T-helper 22 cell (primary cell): Measurements from ENCODE around the gene HYPK.
"Not testable (repeated sequence)": the region's sequence is repeated elsewhere in the genome, so short reads cannot be mapped to it uniquely, and the experiment has no call there.

ENCODE experiments used
- DNase-seq: peaks from one replicate; pipeline ENCODE4 v3.0.0-alpha.2; 2020; ENCODE audit warnings: low read depth

Gene HYPK

DNA sequence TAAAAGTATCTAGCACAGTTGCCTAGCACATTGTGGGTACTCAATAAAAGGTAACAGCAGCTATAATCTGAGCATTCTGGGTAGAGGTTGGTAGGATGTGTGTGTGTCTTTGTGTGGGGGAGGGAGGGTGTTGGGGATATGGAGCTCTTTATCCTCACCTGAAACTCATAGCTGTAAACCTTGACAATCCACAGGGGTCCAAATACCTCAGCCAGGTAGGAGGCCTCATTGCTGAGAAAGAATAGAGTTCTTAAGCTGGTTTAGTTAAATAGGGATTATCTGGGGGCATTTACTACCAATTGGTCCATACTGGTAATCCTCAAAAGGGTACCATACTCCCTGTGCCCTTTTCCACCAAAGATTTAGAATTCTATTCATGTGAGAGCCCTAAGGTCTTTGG is 4.4 kb upstream of the HYPK start:
- DNase-seq: no peak

DNA sequence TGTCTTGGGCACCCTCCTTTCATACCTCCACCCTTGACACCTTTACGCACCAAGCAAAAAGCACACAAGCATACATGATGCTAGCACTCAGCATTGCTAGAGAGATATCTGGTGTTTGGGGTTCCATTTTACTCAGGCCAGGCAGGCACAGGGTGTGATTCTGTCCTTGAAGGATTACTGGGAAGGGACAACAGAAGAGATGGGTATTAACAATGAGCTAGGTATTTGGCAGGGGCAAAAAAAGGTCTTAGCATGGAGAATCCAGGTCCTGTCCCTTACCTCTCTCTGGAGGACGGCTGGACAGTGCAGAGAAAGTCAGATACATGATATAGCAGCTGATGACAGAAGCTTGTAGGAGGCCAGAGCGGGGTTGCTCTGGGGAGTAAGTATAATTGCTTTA is 3.8 kb upstream of the HYPK start:
- no peak for DNase-seq

DNA sequence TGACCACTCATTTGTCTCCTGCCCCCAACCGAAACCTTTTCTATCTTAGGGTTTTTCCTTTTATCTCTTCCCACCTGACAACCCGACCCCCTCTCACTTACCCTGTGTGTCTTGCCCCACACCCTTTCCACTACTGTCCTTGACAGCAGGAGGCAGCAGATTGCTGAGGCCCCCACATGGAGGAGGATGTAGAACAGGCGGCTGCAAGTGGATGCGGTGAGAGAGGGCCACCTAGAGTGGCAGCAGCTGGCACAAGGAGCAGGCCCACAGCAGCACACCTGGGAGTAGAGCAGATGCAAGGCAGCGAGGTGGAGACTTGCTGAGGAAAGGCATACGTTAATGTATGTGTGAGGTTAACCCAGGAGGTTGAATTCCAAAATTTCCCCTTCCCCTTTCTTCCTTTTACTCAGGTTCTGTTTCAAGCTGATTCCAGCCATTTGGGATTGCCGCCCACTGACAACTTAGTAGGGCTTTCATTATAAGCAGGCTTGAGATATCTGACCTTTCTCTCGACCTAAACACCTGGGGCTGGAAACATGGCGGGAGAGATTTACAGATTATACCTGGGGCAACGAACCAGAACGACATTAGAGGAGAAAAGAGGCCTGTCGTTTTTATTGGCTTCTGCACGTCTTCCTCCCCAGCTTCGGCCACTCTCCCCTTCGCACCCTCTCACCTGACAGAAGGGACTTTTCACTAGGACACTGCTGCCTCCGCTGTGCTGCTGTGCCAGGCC is 1.0 kb upstream of the HYPK start:
- no peak for DNase-seq

DNA sequence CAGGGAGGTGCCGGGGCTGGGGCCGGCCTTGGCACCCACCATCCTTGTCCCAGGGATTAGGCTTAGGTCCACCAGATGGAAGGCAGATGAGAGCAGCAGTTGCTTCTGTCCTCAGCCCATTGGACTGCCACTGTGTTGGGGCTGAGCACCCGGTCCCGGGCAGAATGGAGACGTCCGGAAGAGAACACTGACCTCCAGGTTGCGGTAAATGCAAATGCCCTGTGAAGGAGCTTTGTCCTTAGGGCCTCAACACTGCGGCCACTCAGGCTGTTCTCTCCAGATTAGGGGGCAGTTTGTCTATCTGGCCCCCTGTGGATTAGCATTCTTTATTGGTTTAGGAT is 484 bp upstream of the HYPK start, which contains the start of gene SERINC4:
TSS of gene SERINC4 (minus strand) at position 276 of the 341 bp plus-strand sequence. CDS start at position 42, 234 bp downstream.
- no peak for DNase-seq

DNA sequence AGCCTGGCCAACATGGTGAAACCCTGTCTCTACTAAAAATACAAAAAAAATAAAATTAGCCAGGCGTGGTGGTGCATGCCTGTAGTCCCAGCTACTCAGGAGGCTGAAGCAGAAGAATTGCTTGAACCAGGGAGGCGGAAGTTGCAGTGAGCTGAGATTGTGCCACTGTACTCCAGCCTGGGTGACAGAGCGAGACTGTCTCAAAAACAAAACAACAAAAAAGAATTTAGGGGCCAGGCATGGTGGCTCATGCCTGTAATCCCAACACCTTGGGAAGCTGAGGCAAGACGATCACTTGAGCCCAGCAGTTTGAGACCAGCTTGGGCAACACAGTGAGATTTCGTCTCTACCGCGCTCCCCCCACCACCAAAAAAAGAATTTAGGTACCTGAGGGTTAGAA is 2.3 kb downstream of the HYPK start:
- DNase-seq: not testable (repeated sequence)

DNA sequence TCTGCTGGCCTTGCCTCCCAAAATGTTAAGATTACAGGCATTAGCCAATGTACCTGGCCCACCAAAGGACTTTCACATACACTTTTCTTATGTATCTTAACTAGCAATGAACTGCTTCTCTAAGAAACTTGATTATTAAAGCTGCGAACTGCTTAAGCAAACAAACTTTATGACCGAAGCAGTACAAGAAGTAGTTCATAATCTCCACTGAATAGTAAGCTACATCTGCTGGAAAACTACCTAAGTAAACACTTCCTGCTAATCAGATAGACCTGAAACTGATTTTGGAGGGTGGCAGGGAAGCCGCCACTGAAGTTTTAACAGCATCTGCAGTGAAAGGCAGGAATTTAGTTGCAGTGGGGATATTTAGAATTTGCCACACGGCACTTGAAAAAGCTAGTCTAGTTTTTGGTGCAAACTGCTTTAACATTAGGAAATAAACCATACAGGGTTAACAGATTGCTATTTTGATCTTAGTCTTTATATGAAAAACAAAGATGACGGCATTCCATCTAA is 8.1 kb downstream of the HYPK start:
- DNase-seq: no peak

DNA sequence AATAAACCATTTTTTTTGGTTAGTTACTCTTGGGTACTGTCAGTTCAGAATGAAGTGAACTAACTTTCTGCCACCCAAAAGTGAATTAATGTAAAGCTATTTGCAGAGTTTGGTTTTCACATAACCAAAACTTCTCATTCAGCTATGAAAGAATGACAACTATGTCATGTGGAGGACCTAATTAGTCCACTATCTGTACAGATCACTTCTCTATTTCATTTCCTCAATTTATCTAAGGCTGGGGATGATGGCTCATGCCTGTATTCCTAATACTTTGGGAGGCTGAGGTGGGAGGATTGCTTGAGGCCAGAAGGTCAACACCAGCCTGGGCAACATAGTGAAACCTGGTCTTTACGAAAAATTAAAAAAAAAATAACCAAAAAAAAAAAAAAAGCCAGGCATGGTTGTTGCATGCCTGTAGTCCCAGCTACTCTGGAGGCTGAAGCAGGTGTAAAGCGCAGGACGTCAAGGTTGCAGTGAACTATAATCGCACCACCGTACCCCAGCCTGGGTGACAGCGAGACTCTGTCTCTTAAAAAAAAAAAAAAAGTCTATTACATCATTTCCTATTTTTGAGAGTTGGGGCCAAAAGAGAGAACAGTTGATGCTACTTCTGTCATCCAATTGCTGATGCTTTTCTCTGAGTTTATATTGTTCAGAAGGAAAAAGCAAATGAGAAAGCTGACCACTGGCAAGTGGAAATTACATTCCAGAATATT is 8.7 kb downstream of the HYPK start:
- DNase-seq: no peak

DNA sequence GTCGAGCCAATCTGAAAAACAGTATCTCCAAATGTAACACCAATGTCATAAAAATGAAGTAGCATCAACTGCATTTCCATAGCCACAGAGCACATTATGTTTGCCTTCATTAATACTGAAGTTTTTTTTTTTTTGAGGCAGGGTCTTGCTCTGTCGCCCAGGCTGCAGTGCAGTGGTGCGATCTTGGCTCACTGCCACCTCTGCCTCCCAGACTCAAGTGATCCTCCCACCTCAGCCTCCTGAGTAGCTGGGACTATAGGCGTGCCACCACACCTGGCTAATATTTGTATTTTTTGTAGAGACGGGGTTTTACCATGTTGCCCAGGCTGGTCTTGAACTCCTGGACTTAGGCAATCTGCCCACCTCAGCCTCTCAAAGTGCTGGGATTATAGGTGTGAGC is 14.7 kb downstream of the HYPK start:
- not testable (repeated sequence) for DNase-seq

DNA sequence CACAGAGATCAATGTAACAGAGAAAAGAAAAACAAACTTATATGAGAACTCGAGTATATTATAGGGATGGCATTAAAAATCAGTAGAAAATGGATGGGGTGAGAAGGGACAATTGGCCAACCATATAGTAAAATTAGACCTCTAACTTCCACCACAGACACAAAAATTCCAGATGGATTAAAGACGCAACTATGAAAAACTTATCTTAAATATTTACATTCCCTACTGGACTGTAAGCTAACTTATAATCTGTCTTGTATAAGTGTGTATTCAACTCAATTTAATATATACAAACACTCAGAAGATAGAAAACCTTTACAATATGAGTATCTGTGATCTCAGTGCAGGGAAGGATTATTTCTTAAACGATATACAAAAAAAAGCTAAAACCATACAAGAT is 21.1 kb downstream of the HYPK start:
- DNase-seq: no peak

DNA sequence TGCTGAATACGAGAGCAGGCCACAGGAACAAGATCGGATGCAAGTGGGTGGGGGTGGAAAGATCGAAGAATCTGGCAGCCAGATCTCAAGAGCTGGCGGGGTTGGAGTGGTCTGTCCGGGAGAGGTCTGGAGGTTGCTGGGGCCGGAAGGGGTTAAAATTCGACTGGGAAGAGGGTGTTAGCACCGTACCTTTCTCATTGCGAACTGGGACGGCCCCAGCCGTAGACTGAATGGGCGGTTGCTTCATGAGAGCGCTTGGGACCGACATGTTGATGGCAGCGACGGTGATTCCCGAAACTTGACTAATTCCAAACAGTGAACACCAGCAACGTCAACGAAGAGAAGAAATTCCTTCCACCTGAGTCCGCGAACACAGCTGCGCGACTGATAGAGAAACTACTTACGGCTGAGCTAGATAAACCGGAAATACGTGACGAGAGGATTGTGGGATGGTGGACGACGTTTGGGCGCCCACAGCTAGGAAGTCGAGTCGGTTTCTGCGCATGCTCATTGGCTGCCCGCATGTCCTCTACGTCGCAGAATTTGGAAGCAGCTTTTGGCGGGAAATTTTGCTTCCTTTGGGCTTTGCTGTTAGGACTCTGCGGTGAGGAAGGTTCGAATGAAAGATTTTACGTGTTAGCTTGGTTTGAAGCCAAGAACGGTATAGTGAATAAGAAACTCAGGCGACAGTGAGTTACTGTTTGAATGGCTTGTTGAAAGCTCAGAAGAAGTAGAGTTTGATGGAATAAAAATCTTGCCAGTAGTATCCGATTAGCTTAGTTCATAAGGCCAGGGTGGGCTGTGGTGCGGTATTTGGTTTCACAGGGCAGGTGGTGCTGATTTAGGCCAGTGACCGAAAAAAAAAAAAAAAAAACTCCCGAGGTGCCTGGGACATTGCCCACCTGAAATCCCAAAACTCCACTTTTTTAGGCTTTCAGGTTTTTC is 24.2 kb downstream of the HYPK start, which contains the start of gene MFAP1:
TSS of gene MFAP1 (minus strand) at position 389 of the 945 bp plus-strand sequence. CDS start at position 268, 121 bp downstream.
- DNase-seq: peak; percentile 91

DNA sequence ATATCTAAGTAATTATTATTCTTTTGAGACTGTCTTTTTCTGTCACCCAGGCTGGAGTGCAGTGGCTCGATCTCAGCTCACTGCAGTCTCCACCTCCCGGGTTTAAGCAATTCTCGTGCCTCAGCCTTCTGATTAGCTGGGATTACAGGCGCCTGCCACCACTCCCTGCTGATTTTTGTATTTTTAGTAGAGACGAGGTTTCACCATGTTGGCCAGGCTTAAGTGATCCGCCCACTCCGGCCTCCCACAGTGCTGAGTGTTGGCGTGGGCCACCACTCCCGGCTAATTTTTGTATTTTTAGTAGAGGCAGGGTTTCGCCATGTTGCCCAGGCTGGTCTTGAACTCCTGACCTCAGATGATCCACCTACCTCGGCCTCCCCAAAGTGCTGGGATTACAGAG is 24.9 kb downstream of the HYPK start:
- not testable (repeated sequence) for DNase-seq

DNA sequence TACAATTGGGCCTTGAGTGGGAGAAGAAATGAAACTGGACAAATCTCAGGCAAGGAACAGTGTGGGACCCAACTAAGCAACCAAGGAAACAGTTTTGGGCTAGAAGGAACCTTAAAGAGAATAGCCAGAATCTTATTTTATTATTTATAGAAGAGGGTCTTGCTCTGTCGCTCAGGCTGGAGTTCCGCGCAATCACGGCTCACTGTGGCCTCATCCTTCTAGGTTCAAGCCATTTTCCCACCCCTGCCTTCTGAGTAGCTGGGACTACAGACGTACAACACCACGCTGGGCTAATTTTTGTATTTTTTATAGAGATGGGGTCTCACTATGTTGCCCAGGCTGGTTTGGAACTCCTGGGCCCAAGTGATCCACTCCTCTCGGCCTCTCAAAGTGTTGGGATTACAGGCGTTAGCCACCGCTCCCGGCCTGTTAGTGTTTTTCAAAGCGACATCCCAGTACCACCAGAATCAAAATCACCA is 25.7 kb downstream of the HYPK start:
- DNase-seq: no peak

DNA sequence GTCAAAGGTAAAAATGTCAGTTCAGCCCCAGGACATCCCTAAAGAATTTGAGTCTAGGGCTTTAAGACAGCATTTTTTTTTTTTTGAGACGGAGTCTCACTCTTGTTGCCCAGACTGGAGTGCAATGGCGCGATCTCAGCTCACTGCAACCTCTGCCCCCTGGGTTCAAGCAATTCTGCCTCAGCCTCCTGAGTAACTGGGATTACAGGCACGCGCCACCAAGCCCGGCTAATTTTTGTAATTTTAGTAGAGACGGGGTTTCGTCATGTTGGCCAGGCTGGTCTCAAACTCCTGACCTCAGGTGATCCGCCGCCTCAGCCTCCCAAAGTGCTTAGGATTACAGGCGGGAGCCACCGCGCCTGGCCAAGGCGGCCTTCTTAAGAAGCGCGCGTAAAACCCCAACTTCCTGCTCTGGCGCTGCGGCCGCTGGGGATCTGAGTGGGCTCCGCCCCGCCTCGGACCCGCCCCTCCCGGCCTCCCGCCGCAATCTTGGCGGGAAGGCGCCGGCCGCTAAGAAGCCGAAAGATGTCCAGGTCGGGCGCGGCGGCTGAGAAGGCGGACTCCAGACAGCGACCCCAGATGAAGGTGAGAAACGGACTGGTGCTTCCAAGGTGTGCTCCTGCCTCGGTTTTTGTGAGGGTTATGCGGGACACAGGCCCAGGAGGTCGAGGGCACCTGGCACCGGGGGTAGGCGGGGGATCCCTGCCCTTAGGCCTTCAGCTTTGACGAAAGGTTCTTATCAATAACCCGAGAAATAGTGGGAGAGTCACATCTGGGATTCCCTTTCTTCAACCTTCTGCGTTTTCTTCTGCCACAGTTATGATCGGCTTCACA is 26.3 kb downstream of the HYPK start, which contains the start of gene WDR76:
TSS of gene WDR76 (plus strand) at position 495 of the 834 bp plus-strand sequence. CDS start at position 526, 31 bp downstream.
- peak; percentile 63 for DNase-seq

DNA sequence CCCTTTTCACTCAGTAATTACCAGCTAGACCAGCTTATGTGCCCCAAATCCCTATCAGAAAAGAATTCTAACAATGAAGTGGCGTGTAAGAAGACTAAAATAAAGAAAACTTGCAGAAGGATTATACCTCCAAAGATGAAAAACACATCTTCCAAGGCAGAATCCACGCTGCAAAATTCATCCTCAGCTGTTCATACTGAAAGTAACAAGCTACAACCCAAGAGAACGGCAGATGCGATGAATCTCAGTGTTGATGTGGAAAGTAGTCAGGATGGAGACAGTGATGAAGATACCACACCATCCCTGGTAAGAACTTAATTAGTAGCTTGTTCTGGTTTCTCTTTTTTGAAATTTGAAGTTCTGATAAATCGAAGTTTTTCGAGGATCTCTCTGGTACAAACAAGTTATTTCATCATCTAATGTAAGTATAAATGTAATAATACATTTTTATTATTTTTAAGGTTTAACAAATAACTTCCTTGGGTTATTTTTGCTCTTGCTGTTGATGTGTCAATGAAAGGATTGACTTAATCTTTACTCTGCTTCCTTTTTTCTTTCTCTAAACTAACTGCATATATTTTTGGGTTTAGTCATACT is 27.8 kb downstream of the HYPK start:
- DNase-seq: no peak

DNA sequence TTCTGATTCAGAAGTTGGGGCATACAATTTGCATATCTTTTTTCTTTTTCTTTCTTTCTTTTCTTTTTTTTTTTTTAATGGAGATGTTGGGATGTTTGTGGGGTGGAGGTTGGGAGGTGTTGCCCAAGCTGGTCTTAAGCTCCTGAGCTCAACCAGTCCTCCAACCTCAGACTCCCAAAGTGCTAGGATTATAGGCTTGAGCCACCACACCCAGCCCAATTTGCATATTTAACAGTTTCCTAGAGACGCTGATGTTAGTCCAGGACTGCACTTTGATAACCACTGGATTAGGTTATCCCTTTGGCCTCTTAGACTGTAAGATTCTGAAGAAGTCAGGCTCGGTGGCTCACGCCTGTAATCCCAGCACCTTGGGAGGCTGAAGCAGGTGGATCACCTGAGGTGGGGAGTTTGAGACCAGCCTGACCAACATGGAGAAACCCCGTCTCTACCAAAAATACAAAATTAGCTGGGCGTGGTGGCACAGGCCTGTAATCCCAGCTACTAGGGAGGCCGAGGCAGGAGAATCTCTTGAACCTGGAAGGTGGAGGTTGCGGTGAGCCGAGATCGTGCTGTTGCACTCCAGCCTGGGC is 29.6 kb downstream of the HYPK start:
- not testable (repeated sequence) for DNase-seq

DNA sequence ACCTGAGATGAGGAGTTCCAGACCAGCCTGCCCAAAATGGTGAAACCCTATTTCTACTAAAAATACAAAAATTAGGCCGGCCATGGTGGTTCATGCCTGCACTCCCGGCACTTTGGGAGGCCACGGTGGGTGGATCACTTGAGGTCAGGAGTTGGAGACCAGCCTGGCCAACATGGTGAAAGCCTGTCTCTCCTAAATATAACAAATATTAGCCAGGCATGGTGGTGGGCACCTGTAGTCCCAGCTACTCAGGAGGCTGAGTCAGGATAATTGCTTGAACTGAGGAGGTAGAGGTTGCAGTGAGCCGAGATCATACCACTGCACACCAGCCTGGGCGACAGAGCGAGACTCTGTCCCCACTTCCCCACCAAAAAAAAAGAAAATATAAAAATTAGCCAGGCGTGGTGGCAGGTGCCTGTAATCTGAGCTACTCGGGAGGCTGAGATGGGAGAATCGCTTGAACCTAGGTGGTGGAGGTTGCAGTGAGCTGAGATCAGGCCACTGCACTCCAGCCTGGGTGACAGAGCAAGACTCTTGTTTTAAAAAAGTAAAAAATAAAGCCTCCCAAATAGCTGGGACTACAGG is 30.4 kb downstream of the HYPK start:
- DNase-seq: not testable (repeated sequence)

DNA sequence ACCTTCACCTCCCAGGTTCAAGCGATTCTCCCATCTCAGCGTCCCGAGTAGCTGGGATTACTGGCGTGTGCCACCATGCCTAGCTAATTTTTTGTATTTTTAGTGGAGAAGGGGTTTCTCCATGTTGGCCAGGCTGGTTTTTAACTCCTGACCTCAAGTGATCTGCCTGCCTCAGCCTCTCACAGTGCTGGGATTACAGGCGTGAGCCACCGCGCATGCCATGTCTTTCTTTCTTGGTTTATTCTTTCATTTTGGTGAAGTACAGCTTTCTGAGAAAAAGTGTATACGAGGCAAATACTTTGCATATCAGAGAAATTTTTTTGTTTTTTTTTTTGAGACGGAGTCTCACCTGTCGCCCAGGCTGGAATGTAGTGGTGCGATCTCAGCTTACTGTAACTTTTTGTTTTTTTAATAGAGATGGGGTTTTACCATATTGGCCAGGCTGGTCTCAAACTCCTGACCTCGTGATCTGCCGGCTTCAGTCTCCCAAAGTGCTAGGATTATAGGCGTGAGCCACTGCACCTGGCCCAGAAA is 31.2 kb downstream of the HYPK start:
- DNase-seq: not testable (repeated sequence)

DNA sequence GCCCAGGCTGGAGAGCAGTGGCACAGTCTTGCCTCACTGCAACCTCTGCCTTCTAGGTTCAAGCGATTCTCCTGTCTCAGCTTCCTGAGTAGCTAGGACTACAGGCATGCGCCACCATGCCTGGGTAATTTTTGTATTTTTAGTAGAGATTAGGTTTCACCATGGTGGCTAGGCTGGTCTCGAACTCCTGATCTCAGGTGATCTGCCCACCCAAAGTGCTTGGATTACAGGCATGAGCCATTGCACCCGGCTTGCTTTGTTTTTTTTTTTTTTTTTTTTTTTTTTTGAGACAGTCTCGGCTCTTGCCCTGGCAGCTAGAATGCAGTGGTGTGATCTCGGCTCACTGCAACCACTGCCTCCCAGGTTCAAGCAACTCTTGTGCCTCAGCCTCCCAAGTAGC is 32.1 kb downstream of the HYPK start:
- DNase-seq: not testable (repeated sequence)

DNA sequence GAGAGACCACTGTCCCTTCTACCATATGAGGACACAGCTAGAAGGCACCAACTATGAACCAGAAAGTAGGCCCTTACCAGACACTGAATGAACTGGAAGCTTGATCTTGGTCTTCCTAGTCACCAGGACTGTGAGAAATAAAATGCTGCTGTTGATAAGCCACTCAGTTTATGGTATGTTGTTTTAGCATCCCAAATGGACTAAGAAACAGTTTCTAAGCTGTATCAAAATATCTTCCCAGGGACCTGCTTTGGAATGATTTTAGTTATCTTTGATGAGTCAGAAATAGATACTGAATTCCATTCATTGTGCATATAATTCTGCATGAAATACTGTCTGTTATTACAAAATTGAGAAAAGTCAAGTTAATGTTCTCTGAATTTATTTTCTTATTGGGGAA is 45.0 kb downstream of the HYPK start:
- DNase-seq: no peak
